GM12878 (cell line): ENCODE data around the gene ZNF646. TPM values are rescaled to one million over a fixed set of nuclear protein-coding genes. Genes with fewer than 3 reads are reported as not detected.

Source experiments
- ATAC-seq: fragments of 200-7000 bp; cut with Tn5 transposase; 3 replicates; pipeline ENCODE4 v1.9.1; 2020; ENCODE audit warnings: mild to moderate bottlenecking, moderate library complexity
- BruUV-seq: library from RNA; stranded (reverse); fragments of 400-500 nt; replicated peaks from 2 replicates; lab custom pipeline; 2021; lab: Mats Ljungman, UMichigan
- CTCF ChIA-PET: fragments of 300-600 bp; sonication (Branson Sonifier 250); formaldehyde crosslinking; extraction: SDS; loops from one replicate; lab custom pipeline; 2021; ENCODE audit warnings: inconsistent platforms; lab: Yijun Ruan, JAX
- POLR2A ChIA-PET: fragments of 350-600 bp; formaldehyde crosslinking; extraction: SDS; loops from one replicate; lab custom pipeline; 2021; ENCODE audit warnings: inconsistent platforms; lab: Charles Lee
- RAD21 ChIA-PET: fragments of 300-600 bp; sonication (Branson Sonifier 250); formaldehyde crosslinking; loops from one replicate; lab custom pipeline; 2023; ENCODE audit warnings: antibody characterized with exemption; ENCODE audit not compliant: unreplicated experiment; lab: Charles Lee
- SMC1A ChIA-PET: fragments of 300-600 bp; sonication (Branson Sonifier 250); formaldehyde crosslinking; loops from one replicate; lab custom pipeline; 2023; ENCODE audit not compliant: unreplicated experiment, uncharacterized antibody; lab: Charles Lee
- DNase-seq: peaks from one replicate; pipeline ENCODE4 v3.0.0-alpha.2; 2011; ENCODE audit warnings: low read depth, low spot score
- FAIRE-seq: peaks from 3 replicates; lab custom pipeline; 2011; peaks lifted over from hg19 to GRCh38; lab: Jason Lieb, UNC
- H2AFZ ChIP-seq: 2 replicates; pipeline ENCODE4 v1.6.0; 2011; ENCODE audit warnings: low read depth, low read length, control low read depth; ENCODE audit not compliant: control insufficient read depth
- H3K27ac ChIP-seq: 2 replicates; pipeline ENCODE4 v1.5.1; 2011; ENCODE audit warnings: control low read depth; ENCODE audit not compliant: control insufficient read depth, insufficient read depth
- H3K27me3 ChIP-seq, 2 experiments: replicated peaks in 1 of 2; 2 replicates each; pipeline versions ENCODE4 v1.6.0 to v1.6.1; 2011; ENCODE audit warnings: low read length in 1 of 2; ENCODE audit not compliant: control insufficient read depth in 2 of 2, insufficient read depth in 2 of 2
- H3K36me3 ChIP-seq, 2 experiments: 2 replicates each; pipeline ENCODE4 v1.5.1; 2011; ENCODE audit warnings: low read length in 1 of 2; ENCODE audit not compliant: control insufficient read depth in 2 of 2, insufficient read depth in 2 of 2
- H3K4me1 ChIP-seq: 2 replicates; pipeline ENCODE4 v1.6.1; 2011; ENCODE audit warnings: mild to moderate bottlenecking, low read length, moderate library complexity, mixed read lengths; ENCODE audit not compliant: control insufficient read depth, insufficient read depth
- H3K4me2 ChIP-seq: 2 replicates; pipeline ENCODE4 v1.6.0; 2011; ENCODE audit warnings: control low read depth; ENCODE audit not compliant: control insufficient read depth, insufficient read depth
- H3K4me3 ChIP-seq: fragments of 200-600 bp; sonication (generic); 2 replicates; pipeline ENCODE4 v1.5.1; 2016
- H3K79me2 ChIP-seq: 2 replicates; pipeline ENCODE4 v1.6.0; 2011; ENCODE audit warnings: low read length; ENCODE audit not compliant: control insufficient read depth, insufficient read depth
- H3K9ac ChIP-seq: 2 replicates; pipeline ENCODE4 v1.8.0; 2011; ENCODE audit warnings: low read length, control low read depth, mixed read lengths; ENCODE audit not compliant: control insufficient read depth, insufficient read depth
- H3K9me3 ChIP-seq: replicated peaks from 3 replicates; pipeline ENCODE4 v1.5.1; 2011; ENCODE audit warnings: mild to moderate bottlenecking, low read length; ENCODE audit not compliant: control insufficient read depth, insufficient read depth
- H4K20me1 ChIP-seq: 2 replicates; pipeline ENCODE4 v1.6.0; 2011; ENCODE audit not compliant: control insufficient read depth, insufficient read depth
- ASH2L ChIP-seq: fragments of 300-600, 200-600 bp; sonication (generic); IDR thresholded peaks from 2 replicates; pipeline ENCODE4 v1.6.1; 2017; ENCODE audit warnings: low read depth, mild to moderate bottlenecking, borderline replicate concordance
- IKZF2 ChIP-seq, 2 experiments: fragments of 450-650 bp; IDR thresholded peaks; 2 replicates each; pipeline ENCODE4 v1.6.1; 2017; ENCODE audit warnings: mild to moderate bottlenecking in 2 of 2, moderate library complexity in 2 of 2
- MYB ChIP-seq: fragments of 150-350 bp; IDR thresholded peaks from 2 replicates; pipeline ENCODE4 v1.6.1; 2014; ENCODE audit warnings: mild to moderate bottlenecking, low read depth, low read length, borderline replicate concordance
- NBN ChIP-seq: fragments of 450-650 bp; IDR thresholded peaks from 2 replicates; pipeline ENCODE4 v1.6.1; 2016
- NFIC ChIP-seq: IDR thresholded peaks from 2 replicates; pipeline ENCODE4 v1.6.1; 2012; ENCODE audit warnings: low read depth, mild to moderate bottlenecking, inconsistent platforms, low read length, moderate library complexity
- NR2C2 ChIP-seq: IDR thresholded peaks from 2 replicates; pipeline ENCODE4 v1.6.1; 2011; ENCODE audit warnings: borderline replicate concordance, low read depth; ENCODE audit not compliant: control insufficient read depth, insufficient read length
- TCF12 ChIP-seq: IDR thresholded peaks from 2 replicates; pipeline ENCODE4 v1.6.1; 2011; ENCODE audit warnings: low read depth, mild to moderate bottlenecking, low read length
- WGBS: methylation state at CpG from one replicate; pipeline ENCODE4 v1.1.6; 2016; ENCODE audit warnings: low lambda C conversion rate; ENCODE audit not compliant: insufficient replicate concordance, insufficient coverage; ENCODE audit errors: missing lambda C conversion rate; 5-methylcytosine and 5-hydroxymethylcytosine counted together
- in situ Hi-C: fragments of 300-500 bp; cut with MboI; formaldehyde crosslinking; loops from 9 replicates; pipeline ENCODE4 v1.14.3; 2018; ENCODE audit warnings: mixed read lengths
- intact Hi-C: fragments of 100-400 bp; cut with micrococcal nuclease; formaldehyde crosslinking; loops from one replicate; pipeline ENCODE4 v1.14.2; 2022; ENCODE audit not compliant: unreplicated experiment
- polyA plus RNA-seq, 11 experiments: library from polyadenylated mRNA; depleted of rRNA in 4 of 11; unstranded in 6 of 11; stranded (reverse) in 5 of 11; fragments of >200 nt; fragmentation: Nextera tagmentation in 4 of 11; fragmentation: Illumina TruSeq in 1 of 11; extraction: Ambion mirVana in 4 of 11; extraction: Trizol in 1 of 11; gene quantifications; 1 replicate in 1 of 11; 2 replicates in 10 of 11; pipeline versions ENCODE4 v1.2.1 to v1.2.3, GENCODE V29; 2011 to 2016; ENCODE audit warnings: inconsistent platforms in 2 of 11, missing spikeins in 2 of 11, low read depth in 1 of 11
- total RNA-seq, 4 experiments: library from RNA; depleted of rRNA in 3 of 4; stranded (reverse); fragments of >200 nt in 3 of 4; fragmentation: Illumina TruSeq in 1 of 4; extraction: Trizol in 1 of 4; gene quantifications; 2 replicates each; pipeline versions ENCODE4 v1.2.1 to v1.2.3, GENCODE V29; 2013 to 2021
- TF ChIP-seq, protein P1 (sequence below): fragments of 450-650 bp; IDR thresholded peaks from 2 replicates; pipeline ENCODE4 v1.6.1; 2018; ENCODE audit warnings: borderline replicate concordance, mild to moderate bottlenecking; ENCODE audit not compliant: partially characterized antibody
- TF ChIP-seq, protein P2 (sequence below): IDR thresholded peaks from 2 replicates; pipeline ENCODE4 v1.6.1; 2012; ENCODE audit warnings: mild to moderate bottlenecking, low read depth, low read length

ZNF646 gene
- total and polyA plus RNA-seq, 10 of the 15 experiments (the other 5 are each of a cell fraction or from before 2014, with no cell fraction given) = 0.10 to 21.8 (median 6.4) TPM

DNA sequence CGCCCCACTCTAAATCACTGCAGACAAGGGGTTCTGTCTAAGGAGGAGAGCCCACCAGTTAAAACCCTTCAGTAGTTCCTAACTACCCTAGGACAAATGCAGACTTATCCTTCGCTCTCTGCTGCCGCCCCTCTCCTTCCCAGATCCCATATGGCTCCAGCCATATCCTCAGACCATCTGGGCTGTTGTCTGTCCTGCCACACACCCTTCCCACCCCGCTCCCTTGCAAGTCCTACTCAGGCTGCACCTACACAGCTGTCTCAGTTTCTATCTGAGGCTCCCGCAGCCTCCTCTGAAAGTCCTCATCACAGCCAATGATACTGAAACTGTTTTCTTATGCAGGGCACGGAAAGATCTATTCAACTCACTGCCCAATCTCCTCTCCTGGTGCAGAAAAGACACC lies 33.2 kb downstream of the ZNF646 start:
- SMC1A ChIA-PET = no interaction called here
- Histone ChIP-seq H3K4me1 (peaks cover 22% of the 10 kb centered on the region), H3K27me3 (no peaks in the 10 kb centered on the region), H3K27ac (peak overlapping the region; percentile 81), H3K9ac (peak overlapping the region; percentile 91), H3K79me2 (peaks cover 13% of the 10 kb centered on the region), H3K9me3 (no peaks in the 10 kb centered on the region), H3K4me3 (peak overlapping the region; percentile 74), H4K20me1 (no peaks in the 10 kb centered on the region), H3K36me3 (peaks cover 0 to 4% of the 10 kb centered on the region in 2 experiments; a peak in 3 of 4 replicates), H2AFZ (peak overlapping the region; percentile 91), H3K4me2 (peak overlapping the region; percentile 77)
- DNase-seq (peak; percentile 54), ATAC-seq (peak; percentile 79), FAIRE-seq (peak; percentile 68)
- CTCF ChIA-PET = interaction anchor here (0.9 to 1.6 kb wide), 3 partner anchors 10 to 34 kb away, joined by 4 to 6 read pairs (median 5); no protein-coding TSS in a partner anchor
- BruUV-seq = TSS peak; percentile 62
- POLR2A ChIA-PET = interaction anchor here (0.6 to 3.1 kb wide), 5 partner anchors 10 to 153 kb away, joined by 3 to 13 read pairs (median 5); partner anchors contain the start of genes KAT8, ZNF646 and ZNF668
- 35% methylated on average over 6 of the region's 6 CpGs for WGBS
- in situ Hi-C loops = no loop called here
- intact Hi-C loops = loop anchor here (5.0 kb wide), 1 partner anchor 35 kb away; no protein-coding TSS in a partner anchor
- TF ChIP-seq ASH2L (no peak), IKZF2 (IDR thresholded peaks at IDR 0.05) (0 out of 4 replicates have a peak, but pooled peaks have one; percentile 9 to 22), TCF12 (0 out of 2 replicates have a peak, but pooled peaks have one; percentile 11), NBN (0 out of 2 replicates have a peak, but pooled peaks have one; percentile 9), MYB (no peak), NR2C2 (no peak), NFIC (no peak)
- TF ChIP-seq, protein P1, sequence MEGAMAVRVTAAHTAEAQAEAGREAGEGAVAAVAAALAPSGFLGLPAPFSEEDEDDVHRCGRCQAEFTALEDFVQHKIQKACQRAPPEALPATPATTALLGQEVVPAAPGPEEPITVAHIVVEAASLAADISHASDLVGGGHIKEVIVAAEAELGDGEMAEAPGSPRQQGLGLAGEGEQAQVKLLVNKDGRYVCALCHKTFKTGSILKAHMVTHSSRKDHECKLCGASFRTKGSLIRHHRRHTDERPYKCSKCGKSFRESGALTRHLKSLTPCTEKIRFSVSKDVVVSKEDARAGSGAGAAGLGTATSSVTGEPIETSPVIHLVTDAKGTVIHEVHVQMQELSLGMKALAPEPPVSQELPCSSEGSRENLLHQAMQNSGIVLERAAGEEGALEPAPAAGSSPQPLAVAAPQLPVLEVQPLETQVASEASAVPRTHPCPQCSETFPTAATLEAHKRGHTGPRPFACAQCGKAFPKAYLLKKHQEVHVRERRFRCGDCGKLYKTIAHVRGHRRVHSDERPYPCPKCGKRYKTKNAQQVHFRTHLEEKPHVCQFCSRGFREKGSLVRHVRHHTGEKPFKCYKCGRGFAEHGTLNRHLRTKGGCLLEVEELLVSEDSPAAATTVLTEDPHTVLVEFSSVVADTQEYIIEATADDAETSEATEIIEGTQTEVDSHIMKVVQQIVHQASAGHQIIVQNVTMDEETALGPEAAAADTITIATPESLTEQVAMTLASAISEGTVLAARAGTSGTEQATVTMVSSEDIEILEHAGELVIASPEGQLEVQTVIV = no peak
- TF ChIP-seq, protein P2, sequence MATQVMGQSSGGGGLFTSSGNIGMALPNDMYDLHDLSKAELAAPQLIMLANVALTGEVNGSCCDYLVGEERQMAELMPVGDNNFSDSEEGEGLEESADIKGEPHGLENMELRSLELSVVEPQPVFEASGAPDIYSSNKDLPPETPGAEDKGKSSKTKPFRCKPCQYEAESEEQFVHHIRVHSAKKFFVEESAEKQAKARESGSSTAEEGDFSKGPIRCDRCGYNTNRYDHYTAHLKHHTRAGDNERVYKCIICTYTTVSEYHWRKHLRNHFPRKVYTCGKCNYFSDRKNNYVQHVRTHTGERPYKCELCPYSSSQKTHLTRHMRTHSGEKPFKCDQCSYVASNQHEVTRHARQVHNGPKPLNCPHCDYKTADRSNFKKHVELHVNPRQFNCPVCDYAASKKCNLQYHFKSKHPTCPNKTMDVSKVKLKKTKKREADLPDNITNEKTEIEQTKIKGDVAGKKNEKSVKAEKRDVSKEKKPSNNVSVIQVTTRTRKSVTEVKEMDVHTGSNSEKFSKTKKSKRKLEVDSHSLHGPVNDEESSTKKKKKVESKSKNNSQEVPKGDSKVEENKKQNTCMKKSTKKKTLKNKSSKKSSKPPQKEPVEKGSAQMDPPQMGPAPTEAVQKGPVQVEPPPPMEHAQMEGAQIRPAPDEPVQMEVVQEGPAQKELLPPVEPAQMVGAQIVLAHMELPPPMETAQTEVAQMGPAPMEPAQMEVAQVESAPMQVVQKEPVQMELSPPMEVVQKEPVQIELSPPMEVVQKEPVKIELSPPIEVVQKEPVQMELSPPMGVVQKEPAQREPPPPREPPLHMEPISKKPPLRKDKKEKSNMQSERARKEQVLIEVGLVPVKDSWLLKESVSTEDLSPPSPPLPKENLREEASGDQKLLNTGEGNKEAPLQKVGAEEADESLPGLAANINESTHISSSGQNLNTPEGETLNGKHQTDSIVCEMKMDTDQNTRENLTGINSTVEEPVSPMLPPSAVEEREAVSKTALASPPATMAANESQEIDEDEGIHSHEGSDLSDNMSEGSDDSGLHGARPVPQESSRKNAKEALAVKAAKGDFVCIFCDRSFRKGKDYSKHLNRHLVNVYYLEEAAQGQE = no peak
- RAD21 ChIA-PET = interaction anchor here (1.5 to 2.8 kb wide), 3 partner anchors 9 to 35 kb away, joined by 6 to 12 read pairs (median 6); partner anchors contain the start of gene KAT8
